Lower leg skin (tissue), 4 donors: ENCODE measurements around the gene FBH1. TPM values are rescaled to one million over a fixed set of nuclear protein-coding genes. Genes with fewer than 3 reads are reported as not detected.
"Not testable (repeated sequence)": the region's sequence is repeated elsewhere in the genome, so short reads cannot be mapped to it uniquely, and the experiment has no call there.

Experiments used
- DNase-seq, 2 donors: peaks; one replicate each; pipeline ENCODE4 v3.0.0-alpha.2; 2019; ENCODE audit warnings: low spot score in 2 of 2
- H3K4me3 ChIP-seq: fragments of 200-600 bp; sonication (generic); 2 replicates; pipeline ENCODE4 v1.5.1; 2017; ENCODE audit warnings: mild to moderate bottlenecking, low read depth; ENCODE audit not compliant: poor library complexity, severe bottlenecking
- CTCF ChIP-seq, 3 donors: fragments of 450-650 bp; IDR thresholded peaks; one replicate each; pipeline ENCODE4 v1.5.1; 2016; ENCODE audit warnings: antibody characterized with exemption in 3 of 3, mild to moderate bottlenecking in 3 of 3, moderate library complexity in 2 of 3
- POLR2A ChIP-seq, 2 donors: fragments of 450-650 bp; IDR thresholded peaks; one replicate each; pipeline ENCODE4 v1.6.1; 2016 to 2017; ENCODE audit warnings: antibody characterized with exemption in 2 of 2, mild to moderate bottlenecking in 1 of 2, moderate library complexity in 1 of 2
- WGBS, 2 donors: methylation state at CpG; one replicate each; pipeline ENCODE4 v1.1.5; 2018; 5-methylcytosine and 5-hydroxymethylcytosine counted together
- intact Hi-C: fragments of 100-400 bp; cut with DNase I; formaldehyde crosslinking; loops from one replicate; pipeline ENCODE4 v1.15.0; 2023; ENCODE audit warnings: low total_unique reads
- total RNA-seq, 4 donors: library from RNA; depleted of rRNA; stranded (reverse); fragments of >200 nt; gene quantifications; one replicate each; pipeline ENCODE4 v1.1.0, GENCODE V29; 2016

Gene FBH1
- total RNA-seq, 4 donors from 2014 or later: 76.0 to 100 (median 92.2) TPM

GRCh38 chr10:5958675-5959074, 68.6 kb downstream of the FBH1 start:
- no peak overlapping the region for H3K4me3 ChIP-seq
- no peak for DNase-seq
- 78 to 80% methylated on average over 6 of the region's 6 CpGs for WGBS, 2 donors
- TF ChIP-seq CTCF (IDR thresholded peaks at IDR 0.05): no peak
- TF ChIP-seq POLR2A (IDR thresholded peaks at IDR 0.05): no peak
- intact Hi-C loops: no loop called here

GRCh38 chr10:5959142-5959541, 69.1 kb downstream of the FBH1 start:
- 60 to 78% methylated on average over 5 of the region's 5 CpGs for WGBS, 2 donors
- DNase-seq: peak in 1 of 2 donors; percentile 26

GRCh38 chr10:5959581-5960069, 69.6 kb downstream of the FBH1 start:
- WGBS, 2 donors: 79 to 89% methylated on average over 9 to 10 of the region's 10 CpGs
- intact Hi-C loops: no loop called here

More at GRCh38 chr10:5959142-5959541, 69.1 kb downstream of the FBH1 start:
- intact Hi-C loops: no loop called here
- no peak overlapping the region for H3K4me3 ChIP-seq
- no peak for TF ChIP-seq CTCF (IDR thresholded peaks at IDR 0.05)
- TF ChIP-seq POLR2A (IDR thresholded peaks at IDR 0.05): no peak

GRCh38 chr10:5960070-5960972, 70.3 kb downstream of the FBH1 start:
- TF ChIP-seq POLR2A (IDR thresholded peaks at IDR 0.05) (no peak), CTCF (IDR thresholded peaks at IDR 0.05) (no peak)
- DNase-seq: peak in 1 of 2 donors; percentile 73
- WGBS, 2 donors: 85 to 91% methylated on average over 17 to 18 of the region's 18 CpGs
- intact Hi-C loops: no loop called here
- no peak overlapping the region for H3K4me3 ChIP-seq

More at GRCh38 chr10:5959581-5960069, 69.6 kb downstream of the FBH1 start:
- peak in 1 of 2 donors; percentile 62 for DNase-seq
- H3K4me3 ChIP-seq: no peak overlapping the region
- TF ChIP-seq CTCF (IDR thresholded peaks at IDR 0.05): no peak
- TF ChIP-seq POLR2A (IDR thresholded peaks at IDR 0.05): no peak

- 90 to 93% methylated on average over 10 of the region's 10 CpGs for WGBS, 2 donors
- DNase-seq: peak in 1 of 2 donors; percentile 43
- H3K4me3 ChIP-seq, intact Hi-C loops: not testable (repeated sequence)
Measured at GRCh38 chr10:5960973-5961275, 70.9 kb downstream of the FBH1 start.

GRCh38 chr10:5961405-5962100, 71.5 kb downstream of the FBH1 start:
- H3K4me3 ChIP-seq: no peak overlapping the region
- no peak for TF ChIP-seq CTCF (IDR thresholded peaks at IDR 0.05)
- no peak for TF ChIP-seq POLR2A (IDR thresholded peaks at IDR 0.05)
- DNase-seq: peak in 1 of 2 donors; percentile 61
- WGBS, 2 donors: 90 to 92% methylated on average over 29 of the region's 29 CpGs
- intact Hi-C loops: no loop called here

GRCh38 chr10:5962358-5962940, 72.4 kb downstream of the FBH1 start:
- peak in 1 of 2 donors; percentile 73 for DNase-seq
- H3K4me3 ChIP-seq, intact Hi-C loops: not testable (repeated sequence)
- 94 to 96% methylated on average over 10 of the region's 10 CpGs for WGBS, 2 donors
